K562 (cell line): ENCODE data around the gene IGF2R. TPM values are rescaled to one million over a fixed set of nuclear protein-coding genes. Genes with fewer than 3 reads are reported as not detected.

Source experiments
- BCOR ChIP-seq: fragments of 450-650 bp; IDR thresholded peaks from 2 replicates; pipeline ENCODE4 v1.6.1; 2016
- CCAR2 ChIP-seq: fragments of 200-400 bp; formaldehyde crosslinking; IDR thresholded peaks from 2 replicates; pipeline ENCODE4 v1.6.1; 2017; ENCODE audit warnings: mild to moderate bottlenecking, low read depth, low read length
- PTBP1 ChIP-seq: fragments of 200-400 bp; formaldehyde crosslinking; IDR thresholded peaks from 2 replicates; pipeline ENCODE4 v1.6.1; 2017; ENCODE audit warnings: low read depth, low read length
- SAP30 ChIP-seq: fragments of 200-600 bp; sonication (generic); IDR thresholded peaks from 2 replicates; pipeline ENCODE4 v1.6.1; 2012; ENCODE audit warnings: borderline replicate concordance, low read depth, mild to moderate bottlenecking, moderate library complexity, low read length, control low read depth, inconsistent platforms; ENCODE audit not compliant: insufficient read depth, poor library complexity, severe bottlenecking
- SRSF7 ChIP-seq: fragments of 200-400 bp; formaldehyde crosslinking; optimal IDR thresholded peaks from 2 replicates; pipeline ENCODE3; 2017; ENCODE audit warnings: mild to moderate bottlenecking, low read depth, low read length
- ZBTB5 ChIP-seq: fragments of 450-650 bp; IDR thresholded peaks from 2 replicates; pipeline ENCODE4 v1.6.1; 2017; ENCODE audit warnings: antibody characterized with exemption
- ZBTB7A ChIP-seq: IDR thresholded peaks from 2 replicates; pipeline ENCODE4 v1.6.1; 2011; ENCODE audit warnings: low read depth, mild to moderate bottlenecking, low read length, moderate library complexity, borderline replicate concordance; ENCODE audit not compliant: control insufficient read depth
- ZFX ChIP-seq: sonication (generic); formaldehyde crosslinking; IDR thresholded peaks from 2 replicates; pipeline ENCODE4 v1.8.0; 2022; ENCODE audit warnings: mild to moderate bottlenecking, missing genetic modification reagents, moderate library complexity
- ZNF121 ChIP-seq: sonication (generic); formaldehyde crosslinking; conservative IDR thresholded peaks from 2 replicates; pipeline ENCODE4 v1.8.0; 2022; ENCODE audit warnings: missing genetic modification reagents
- ZNF146 ChIP-seq: IDR thresholded peaks from one replicate; pipeline ENCODE4 v1.6.1; 2018; ENCODE audit warnings: missing compliant biosample characterization; ENCODE audit not compliant: unreplicated experiment
- polyA plus RNA-seq, 8 experiments: library from polyadenylated mRNA; depleted of rRNA in 4 of 8; stranded (reverse) in 5 of 8; unstranded in 3 of 8; fragments of >200 nt; fragmentation: Nextera tagmentation in 2 of 8; fragmentation: Illumina TruSeq in 1 of 8; extraction: Ambion mirVana in 2 of 8; extraction: Trizol in 1 of 8; gene quantifications; 2 replicates each; pipeline versions ENCODE4 v1.2.1 to v1.2.3, GENCODE V29; 2011 to 2014; ENCODE audit warnings: inconsistent platforms in 1 of 8, missing spikeins in 1 of 8
- total RNA-seq, 7 experiments: library from RNA; depleted of rRNA in 6 of 7; stranded (reverse); fragments of >200 nt in 6 of 7; fragmentation: Illumina TruSeq in 2 of 7; extraction: Trizol in 2 of 7; gene quantifications; 2 replicates each; pipeline versions ENCODE4 v1.2.1 to v1.2.3, GENCODE V29; 2011 to 2021; ENCODE audit warnings: low replicate concordance in 1 of 7
- TF ChIP-seq, protein P1 (sequence below), 2 experiments: IDR thresholded peaks; 2 replicates each; pipeline ENCODE4 v1.6.1; 2012; ENCODE audit warnings: improper control_type of control experiment in 2 of 2, low read depth in 2 of 2, low read length in 2 of 2, borderline replicate concordance in 1 of 2
- TF ChIP-seq, protein P2 (sequence below), 2 experiments: fragments of 450-650 bp in 1 of 2; sonication (generic) in 1 of 2; formaldehyde crosslinking in 1 of 2; IDR thresholded peaks; 2 replicates each; pipeline versions ENCODE4 v1.7.1 to v1.9.0; 2016 to 2022; ENCODE audit warnings: inconsistent platforms in 1 of 2, mild to moderate bottlenecking in 1 of 2, missing genetic modification reagents in 1 of 2

The IGF2R gene
- total and polyA plus RNA-seq, 9 of the 15 experiments (the other 6 are each of a cell fraction or from before 2014, with no cell fraction given) = 3.5 to 92.3 (median 34.5) TPM

DNA sequence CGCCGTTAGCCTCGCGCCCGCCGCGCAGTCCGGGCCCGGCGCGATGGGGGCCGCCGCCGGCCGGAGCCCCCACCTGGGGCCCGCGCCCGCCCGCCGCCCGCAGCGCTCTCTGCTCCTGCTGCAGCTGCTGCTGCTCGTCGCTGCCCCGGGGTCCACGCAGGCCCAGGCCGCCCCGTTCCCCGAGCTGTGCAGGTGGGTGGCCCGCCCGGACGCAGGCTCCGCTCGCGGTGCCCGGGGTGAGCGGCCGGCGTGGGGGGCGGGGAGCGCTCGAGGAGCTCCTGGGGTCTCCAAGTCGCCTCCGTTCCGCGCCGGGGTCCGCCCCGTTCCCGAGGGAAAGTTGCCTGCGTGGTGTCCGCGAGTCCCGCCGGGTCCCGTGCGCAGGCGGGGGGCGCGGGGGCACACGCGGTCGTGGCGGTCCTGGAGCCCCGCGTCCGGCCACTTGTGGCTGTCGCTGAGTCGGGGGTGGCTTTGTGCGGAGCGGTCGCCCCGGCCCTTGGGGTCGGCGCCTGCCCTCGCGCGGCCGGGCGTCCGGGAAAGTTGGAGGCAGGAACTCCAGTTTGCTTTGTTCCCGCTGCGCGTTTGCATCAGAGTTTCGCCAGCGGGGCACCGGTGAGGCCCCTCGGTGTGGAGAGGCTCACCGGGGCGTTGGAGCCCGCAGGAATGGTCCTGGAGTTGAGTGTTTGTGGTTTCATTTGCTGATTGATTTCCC is 476 bp downstream of the IGF2R start (continued):
- no peak for TF ChIP-seq ZBTB5
- TF ChIP-seq, protein P1, sequence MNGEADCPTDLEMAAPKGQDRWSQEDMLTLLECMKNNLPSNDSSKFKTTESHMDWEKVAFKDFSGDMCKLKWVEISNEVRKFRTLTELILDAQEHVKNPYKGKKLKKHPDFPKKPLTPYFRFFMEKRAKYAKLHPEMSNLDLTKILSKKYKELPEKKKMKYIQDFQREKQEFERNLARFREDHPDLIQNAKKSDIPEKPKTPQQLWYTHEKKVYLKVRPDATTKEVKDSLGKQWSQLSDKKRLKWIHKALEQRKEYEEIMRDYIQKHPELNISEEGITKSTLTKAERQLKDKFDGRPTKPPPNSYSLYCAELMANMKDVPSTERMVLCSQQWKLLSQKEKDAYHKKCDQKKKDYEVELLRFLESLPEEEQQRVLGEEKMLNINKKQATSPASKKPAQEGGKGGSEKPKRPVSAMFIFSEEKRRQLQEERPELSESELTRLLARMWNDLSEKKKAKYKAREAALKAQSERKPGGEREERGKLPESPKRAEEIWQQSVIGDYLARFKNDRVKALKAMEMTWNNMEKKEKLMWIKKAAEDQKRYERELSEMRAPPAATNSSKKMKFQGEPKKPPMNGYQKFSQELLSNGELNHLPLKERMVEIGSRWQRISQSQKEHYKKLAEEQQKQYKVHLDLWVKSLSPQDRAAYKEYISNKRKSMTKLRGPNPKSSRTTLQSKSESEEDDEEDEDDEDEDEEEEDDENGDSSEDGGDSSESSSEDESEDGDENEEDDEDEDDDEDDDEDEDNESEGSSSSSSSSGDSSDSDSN (IDR thresholded peaks at IDR 0.05; ENCODE audit: borderline replicate concordance in 1 of 2, low read depth in 2 of 2, low read length in 2 of 2) = peak; percentile 43 to 57; a peak in 3 of 4 replicates
- TF ChIP-seq ZNF146 (CRISPR knock-in tag) = no peak
- TF ChIP-seq ZBTB7A = peak; percentile 65; the same call in 1 of the 2 replicates
- no peak for TF ChIP-seq ZNF121 (CRISPR knock-in tag)
- TF ChIP-seq SAP30 = peak; percentile 76
- peak; percentile 64; the same call in 1 of the 2 replicates for TF ChIP-seq ZFX
- TF ChIP-seq CCAR2 = no peak
- TF ChIP-seq SRSF7 = peak; percentile 63
- TF ChIP-seq, protein P2, sequence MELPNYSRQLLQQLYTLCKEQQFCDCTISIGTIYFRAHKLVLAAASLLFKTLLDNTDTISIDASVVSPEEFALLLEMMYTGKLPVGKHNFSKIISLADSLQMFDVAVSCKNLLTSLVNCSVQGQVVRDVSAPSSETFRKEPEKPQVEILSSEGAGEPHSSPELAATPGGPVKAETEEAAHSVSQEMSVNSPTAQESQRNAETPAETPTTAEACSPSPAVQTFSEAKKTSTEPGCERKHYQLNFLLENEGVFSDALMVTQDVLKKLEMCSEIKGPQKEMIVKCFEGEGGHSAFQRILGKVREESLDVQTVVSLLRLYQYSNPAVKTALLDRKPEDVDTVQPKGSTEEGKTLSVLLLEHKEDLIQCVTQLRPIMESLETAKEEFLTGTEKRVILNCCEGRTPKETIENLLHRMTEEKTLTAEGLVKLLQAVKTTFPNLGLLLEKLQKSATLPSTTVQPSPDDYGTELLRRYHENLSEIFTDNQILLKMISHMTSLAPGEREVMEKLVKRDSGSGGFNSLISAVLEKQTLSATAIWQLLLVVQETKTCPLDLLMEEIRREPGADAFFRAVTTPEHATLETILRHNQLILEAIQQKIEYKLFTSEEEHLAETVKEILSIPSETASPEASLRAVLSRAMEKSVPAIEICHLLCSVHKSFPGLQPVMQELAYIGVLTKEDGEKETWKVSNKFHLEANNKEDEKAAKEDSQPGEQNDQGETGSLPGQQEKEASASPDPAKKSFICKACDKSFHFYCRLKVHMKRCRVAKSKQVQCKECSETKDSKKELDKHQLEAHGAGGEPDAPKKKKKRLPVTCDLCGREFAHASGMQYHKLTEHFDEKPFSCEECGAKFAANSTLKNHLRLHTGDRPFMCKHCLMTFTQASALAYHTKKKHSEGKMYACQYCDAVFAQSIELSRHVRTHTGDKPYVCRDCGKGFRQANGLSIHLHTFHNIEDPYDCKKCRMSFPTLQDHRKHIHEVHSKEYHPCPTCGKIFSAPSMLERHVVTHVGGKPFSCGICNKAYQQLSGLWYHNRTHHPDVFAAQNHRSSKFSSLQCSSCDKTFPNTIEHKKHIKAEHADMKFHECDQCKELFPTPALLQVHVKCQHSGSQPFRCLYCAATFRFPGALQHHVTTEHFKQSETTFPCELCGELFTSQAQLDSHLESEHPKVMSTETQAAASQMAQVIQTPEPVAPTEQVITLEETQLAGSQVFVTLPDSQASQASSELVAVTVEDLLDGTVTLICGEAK (IDR thresholded peaks at IDR 0.05) = no peak
- TF ChIP-seq, protein P2 (CRISPR knock-in tag; IDR thresholded peaks at IDR 0.05) = peak; percentile 8; the same call in 1 of the 2 replicates
- no peak for TF ChIP-seq BCOR
- no peak for TF ChIP-seq PTBP1
